Right ventricle myocardium inferior (tissue), 1 donor: Measurements from ENCODE around the gene APOBEC3F. TPM values are rescaled to one million over a fixed set of nuclear protein-coding genes. Genes with fewer than 3 reads are reported as not detected.
"Not testable (repeated sequence)": the region's sequence is repeated elsewhere in the genome, so short reads cannot be mapped to it uniquely, and the experiment has no call there.

Experiments used
- ATAC-seq: fragments of 200-7000 bp; cut with Tn5 transposase; one replicate; pipeline ENCODE4 v1.9.1; 2020; ENCODE audit warnings: mild to moderate bottlenecking, moderate library complexity
- DNase-seq: peaks from one replicate; pipeline ENCODE4 v3.0.0; 2021; ENCODE audit errors: missing footprints
- intact Hi-C: fragments of 100-400 bp; cut with DNase I; formaldehyde crosslinking; loops from one replicate; pipeline ENCODE4 v1.11.0; 2022
- total RNA-seq: library from RNA; stranded (reverse); fragmentation: NEBNext Ultra II Directional; extraction: Animal tissue kit (Norgen Biotek cat#: 25700); gene quantifications from one replicate; pipeline ENCODE4 v1.2.1, GENCODE V29; 2021
- donor health status: DM: no; HTN: yes; CAD: no; lungs with severe emphysema.

APOBEC3F gene
- total RNA-seq, 1 donor from 2014 or later: 6.7 TPM

DNA sequence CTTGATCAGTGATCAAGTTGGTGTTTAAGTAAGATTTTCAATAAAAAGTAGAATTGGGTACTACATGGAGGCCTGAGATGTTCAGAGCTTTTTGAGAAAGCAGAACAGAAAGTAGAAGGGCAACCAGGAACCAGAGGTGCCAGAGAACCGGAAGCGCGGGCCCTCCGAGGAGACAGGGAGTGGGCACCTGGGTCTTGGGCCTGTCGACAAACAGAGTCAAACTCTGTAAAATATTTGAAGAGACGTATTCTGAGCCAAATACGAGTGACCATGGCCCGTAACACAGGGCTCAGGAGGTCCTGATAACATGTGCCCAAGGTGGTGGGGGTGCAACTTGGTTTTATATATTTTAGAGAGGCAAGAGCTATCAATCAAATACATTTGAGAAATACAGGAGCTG, 23.2 kb downstream of the APOBEC3F start:
- intact Hi-C loops, DNase-seq, ATAC-seq: not testable (repeated sequence)

DNA sequence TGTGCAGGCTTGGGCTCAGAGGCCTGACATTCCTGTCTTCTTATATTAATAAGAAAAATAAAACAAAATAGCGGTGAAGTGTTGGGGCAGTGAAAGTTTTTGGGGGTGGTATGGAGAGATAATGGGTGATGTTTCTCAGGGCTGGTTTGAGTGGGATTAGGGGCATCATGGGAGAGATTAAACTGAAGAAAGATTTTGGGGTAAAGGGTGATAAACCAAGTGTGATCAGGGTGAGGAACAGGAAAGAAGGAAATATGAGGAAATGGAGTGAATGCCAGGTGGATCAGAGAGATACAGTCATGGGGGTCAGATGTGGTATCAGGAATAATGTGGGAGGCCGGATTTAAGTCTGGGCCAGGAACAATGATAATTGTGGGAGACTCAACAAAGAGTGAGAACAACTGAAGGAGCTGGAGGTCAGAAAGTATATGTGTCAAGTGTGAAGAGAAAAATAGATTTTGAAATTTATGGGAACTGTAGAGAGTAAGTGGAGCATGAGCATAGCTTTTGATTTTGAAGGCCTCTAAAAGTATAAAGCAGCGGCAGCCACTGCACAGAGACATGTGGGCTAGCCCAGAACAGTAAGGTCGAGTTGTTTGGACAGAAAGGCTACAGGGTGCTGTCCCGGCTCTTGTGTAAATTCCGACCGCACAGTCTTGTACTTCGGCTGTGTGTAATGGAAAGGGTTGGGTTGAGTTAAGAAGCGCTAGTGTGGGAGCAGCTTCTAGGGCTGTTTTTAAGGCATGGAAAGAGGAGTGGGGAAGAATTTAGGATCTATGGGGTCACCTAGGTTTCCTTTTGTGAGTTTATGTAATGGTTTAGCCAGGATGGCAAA, 26.0 kb downstream of the APOBEC3F start:
- DNase-seq, intact Hi-C loops, ATAC-seq: not testable (repeated sequence)

DNA sequence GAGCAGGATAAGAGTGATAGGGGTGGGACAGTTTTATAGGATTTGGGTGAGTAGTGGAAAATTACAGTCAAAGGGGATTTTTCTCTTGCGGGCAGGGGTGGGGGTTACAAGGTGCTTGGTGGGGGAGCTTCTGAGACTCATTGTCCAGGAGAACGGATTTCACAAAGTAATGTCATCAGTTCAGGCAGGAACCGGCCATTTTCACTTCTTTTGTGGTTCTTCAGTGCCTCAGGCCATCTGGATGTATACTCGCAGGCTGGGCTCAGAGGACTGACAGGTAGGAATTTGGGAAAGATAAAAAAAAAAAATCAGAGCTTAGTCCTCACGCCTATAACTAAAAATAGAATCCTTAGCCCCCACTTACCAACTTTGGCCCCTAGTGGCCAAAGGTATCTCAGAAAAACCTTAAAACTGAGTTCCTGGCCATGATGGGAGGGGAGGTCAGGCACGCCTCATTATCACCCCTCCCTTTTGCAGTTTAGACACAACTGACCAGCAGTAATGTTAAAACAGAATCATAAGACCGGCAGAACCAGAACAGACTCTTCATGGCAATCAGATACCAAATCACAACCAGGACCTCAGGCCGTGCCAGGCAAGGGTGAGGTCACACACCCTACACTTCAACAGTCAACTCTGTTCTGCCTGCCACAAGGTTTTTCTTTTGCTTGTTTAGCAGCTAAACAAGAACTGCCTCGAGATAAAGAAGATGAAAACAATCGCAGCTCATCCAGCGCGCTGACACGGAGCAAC, 27.5 kb downstream of the APOBEC3F start:
- DNase-seq (no peak), ATAC-seq (no peak)
- intact Hi-C loops: no loop called here

DNA sequence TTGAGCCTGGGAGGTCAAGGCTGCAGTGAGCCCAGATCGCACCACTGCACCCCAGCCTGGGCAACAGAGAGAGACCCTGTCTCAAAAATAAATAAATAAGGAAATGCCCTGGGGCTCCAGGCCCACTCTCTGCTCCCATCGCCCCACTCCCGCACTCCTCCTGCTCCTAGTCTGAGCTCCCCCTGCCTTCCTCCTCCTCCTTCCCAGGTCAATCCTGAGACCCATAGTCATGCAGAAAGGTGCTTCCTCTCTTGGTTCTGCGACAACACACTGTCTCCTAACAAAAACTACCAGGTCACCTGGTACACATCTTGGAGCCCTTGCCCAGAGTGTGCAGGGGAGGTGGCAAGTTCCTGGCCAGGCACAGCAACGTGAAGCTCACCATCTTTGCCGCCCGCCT, 29.5 kb downstream of the APOBEC3F start:
- intact Hi-C loops: no loop called here
- no peak for ATAC-seq
- no peak for DNase-seq

DNA sequence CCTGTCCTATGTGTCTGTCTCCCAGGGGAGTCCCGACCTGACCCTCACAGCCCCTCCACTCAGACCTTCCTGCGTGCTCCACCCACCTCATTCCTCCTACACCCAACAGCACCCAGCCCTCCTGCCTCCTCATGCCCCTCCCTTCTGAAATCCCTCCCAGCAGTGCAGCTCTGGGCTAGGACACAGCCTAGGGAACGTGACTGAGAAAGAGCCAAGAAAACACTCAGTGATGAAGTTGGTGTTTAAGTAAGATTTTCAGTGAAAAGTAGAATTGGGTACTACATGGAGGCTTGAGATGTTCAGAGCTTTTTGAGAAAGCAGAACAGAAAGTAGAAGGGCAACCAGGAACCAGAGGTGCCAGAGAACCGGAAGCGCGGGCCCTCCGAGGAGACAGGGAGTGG, 31.9 kb downstream of the APOBEC3F start:
- intact Hi-C loops, ATAC-seq, DNase-seq: not testable (repeated sequence)

DNA sequence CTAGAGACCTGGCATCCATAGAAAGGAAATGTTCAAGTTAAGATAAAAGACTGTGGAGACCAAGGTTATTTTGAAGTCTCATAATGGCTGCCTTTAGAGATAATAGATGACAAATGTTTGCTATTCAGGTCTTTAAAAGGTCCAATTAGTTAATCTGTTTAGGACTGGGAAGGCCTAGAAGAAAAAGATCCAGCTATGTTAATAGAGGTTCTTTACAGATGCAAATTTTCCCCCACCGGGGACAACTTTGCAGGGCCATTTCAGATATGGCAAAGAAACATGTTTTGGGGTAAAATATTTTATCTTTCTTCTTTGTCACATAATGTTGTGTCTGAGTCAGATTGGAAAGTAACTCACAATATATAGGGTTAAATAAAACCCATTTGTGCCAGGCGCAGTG, 33.3 kb downstream of the APOBEC3F start:
- intact Hi-C loops: no loop called here
- DNase-seq (no peak), ATAC-seq (no peak)

DNA sequence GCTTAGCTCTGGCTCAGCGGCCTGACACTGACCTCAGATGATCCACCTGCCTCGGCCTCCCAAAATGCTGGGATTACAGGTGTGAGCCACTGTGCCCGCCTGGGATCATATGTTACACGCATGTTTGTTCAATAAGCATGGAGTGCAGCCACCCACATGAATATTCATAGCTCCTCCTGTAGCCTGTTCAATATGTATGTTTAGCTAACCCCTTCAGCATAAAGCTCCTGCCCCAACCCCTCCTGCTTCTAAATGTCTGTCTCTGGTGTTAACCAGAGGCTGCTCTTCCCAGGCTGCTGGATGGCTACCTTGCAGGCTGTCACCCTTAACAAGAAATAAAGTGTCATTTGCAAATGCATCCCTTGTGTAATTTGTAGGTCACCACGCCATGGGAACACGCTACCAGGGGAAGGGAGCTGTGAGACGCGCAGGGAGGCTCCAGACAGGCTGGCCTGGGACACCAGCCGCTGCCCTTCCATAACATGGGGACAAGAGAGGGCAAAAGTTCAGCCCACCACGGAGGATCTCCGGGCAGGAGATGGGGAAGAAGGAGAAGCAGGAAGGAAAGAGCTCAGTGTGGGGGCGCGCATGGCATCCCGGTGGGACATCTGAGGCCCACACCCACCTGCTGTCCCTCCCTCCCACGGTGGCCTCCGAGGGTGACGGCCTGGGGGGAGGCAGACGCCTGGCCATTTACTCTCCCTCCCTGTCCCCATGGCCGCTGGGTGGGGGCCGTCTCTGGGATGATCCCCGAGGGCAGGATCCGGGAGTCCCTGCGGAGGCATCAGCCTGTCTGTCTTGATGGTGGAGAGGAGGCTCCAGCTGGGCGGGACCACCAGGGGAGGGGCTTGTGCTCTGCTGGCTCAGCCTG, 35.7 kb downstream of the APOBEC3F start:
- peak; percentile 92 for ATAC-seq
- intact Hi-C loops, DNase-seq: not testable (repeated sequence)

DNA sequence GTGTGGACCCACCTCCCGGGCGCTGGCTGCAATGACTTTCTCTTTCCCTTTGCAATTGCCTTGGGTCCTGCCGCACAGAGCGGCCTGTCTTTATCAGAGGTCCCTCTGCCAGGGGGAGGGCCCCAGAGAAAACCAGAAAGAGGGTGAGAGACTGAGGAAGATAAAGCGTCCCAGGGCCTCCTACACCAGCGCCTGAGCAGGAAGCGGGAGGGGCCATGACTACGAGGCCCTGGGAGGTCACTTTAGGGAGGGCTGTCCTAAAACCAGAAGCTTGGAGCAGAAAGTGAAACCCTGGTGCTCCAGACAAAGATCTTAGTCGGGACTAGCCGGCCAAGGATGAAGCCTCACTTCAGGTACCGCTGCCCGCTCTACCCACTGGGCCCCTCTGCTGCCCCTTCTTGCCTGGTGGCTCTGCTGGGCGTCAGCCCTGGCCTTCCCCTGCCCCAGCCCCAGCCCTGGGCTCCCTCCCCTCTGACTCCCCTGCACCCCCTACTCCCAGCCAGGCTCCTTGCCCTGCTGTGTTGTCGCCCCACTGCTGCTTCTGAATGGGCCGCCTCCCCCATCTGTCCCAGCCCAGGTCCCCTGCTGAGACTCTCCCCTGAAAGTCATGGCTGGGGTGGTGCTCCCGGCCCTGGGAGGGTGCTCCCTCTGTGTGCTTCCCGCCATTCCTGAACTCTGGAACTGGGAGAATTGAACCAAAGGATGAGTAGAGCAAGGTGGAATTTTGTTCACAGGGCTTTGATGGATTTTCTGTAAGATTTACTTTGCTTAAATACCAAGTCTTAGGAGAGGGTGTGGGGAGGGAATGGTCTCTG, 36.6 kb downstream of the APOBEC3F start, which contains the start of gene APOBEC3G:
Gene APOBEC3G (plus strand): TSS at position 250 of the 815 bp plus-strand sequence. CDS start 87 bp downstream, at position 337.
- ATAC-seq (peak; percentile 88), DNase-seq (peak; percentile 82)
- intact Hi-C loops: not testable (repeated sequence)

DNA sequence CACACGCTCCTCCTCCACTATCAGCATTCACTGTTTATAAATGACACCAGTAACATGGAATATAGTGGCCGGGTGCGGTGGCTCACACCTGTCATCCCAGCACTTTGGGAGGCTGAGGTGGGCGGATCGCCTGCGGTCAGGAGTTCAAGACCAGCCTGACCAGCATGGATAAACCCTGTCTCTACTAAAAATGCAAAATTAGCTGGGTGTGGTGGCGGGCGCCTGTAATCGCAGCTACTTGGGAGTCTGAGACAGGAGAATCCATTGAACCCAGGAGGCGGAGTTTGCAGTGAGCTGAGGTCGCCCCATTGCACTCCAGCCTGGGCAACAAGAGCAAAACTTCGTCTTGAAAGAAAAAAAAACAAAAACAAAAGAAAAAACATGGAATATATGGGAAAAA, 37.2 kb downstream of the APOBEC3F start:
- intact Hi-C loops, DNase-seq, ATAC-seq: not testable (repeated sequence)

DNA sequence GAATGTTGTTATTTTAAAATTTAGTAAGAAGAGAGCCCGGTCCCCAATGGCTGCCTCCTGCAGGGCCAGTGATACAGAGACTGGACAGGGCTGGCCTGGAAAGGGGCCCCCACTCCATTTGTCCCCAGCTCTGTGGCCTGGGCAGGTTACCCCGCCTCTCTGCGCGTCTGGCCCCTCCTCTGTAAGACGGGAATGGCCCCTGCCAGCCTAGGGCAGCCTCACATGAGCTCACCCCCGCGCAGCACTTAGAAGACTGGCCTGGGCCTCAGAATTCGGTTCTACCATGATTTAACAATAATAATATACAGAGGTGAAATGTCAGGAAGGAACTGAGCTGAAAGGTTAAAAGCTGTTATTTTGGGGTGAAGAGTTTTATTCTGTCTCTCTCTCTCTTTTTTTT, 37.7 kb downstream of the APOBEC3F start:
- DNase-seq: no peak
- ATAC-seq: no peak
- intact Hi-C loops: no loop called here

DNA sequence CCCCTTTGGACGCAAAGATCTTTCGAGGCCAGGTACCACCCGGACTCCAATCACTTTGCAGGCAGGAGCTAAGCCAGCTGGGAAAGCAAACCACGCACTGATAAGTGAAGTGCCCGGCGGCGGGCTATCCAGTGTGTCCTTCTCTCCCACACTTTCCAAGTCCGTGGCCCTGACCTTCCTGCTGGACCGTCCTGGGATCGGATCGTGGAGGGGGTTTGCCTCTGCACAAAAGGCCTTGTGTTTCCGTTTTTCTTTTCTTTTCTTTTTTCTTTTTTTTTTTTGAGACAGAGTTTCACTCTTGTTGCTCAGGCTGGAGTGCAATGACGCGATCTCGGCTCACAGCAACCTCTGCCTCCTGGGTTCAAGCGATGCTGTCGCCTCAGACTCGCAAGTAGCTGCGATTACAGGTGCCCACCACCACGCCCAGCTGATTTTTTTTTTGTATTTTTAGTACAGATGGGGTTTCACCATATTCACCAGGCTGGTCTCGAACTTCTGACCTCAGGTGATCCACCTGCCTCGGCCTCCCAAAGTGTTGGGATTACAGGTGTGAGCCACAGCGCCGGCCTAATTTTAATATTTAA, 38.5 kb downstream of the APOBEC3F start:
- DNase-seq, intact Hi-C loops, ATAC-seq: not testable (repeated sequence)

DNA sequence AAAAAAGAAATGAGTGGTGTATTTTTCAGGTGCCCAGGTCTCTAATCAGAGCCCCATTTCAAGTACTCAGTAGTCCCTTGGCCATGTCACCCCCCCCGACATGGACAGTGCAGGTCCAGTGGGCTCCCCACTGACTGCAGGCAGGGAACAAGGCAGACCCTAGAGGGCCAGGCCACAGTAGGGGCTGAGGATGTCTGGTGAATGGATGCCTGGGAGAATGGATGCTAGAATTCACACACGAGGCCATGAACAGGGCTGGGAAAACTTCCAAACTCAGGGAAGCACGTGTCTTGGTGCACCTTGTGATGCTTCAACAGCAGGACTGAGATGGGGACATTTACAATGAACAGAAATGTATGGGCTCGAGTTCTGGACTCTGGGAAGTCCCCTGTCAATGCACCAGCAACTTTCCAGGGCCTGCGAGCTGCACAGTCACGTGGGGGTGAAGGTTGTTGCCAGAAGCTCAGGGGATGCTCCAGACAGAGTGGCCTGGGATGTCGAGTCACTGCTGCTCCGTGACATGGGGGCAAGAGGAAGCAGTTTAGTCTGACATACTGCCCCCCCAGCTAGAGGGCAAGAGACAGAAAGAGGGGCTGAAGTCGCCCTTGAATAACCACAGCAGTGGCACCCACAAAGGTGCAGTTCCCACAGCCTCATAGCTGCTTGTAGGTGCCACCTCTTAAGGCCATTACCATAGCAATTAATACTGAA, 39.5 kb downstream of the APOBEC3F start:
- intact Hi-C loops: no loop called here
- no peak for ATAC-seq
- no peak for DNase-seq

DNA sequence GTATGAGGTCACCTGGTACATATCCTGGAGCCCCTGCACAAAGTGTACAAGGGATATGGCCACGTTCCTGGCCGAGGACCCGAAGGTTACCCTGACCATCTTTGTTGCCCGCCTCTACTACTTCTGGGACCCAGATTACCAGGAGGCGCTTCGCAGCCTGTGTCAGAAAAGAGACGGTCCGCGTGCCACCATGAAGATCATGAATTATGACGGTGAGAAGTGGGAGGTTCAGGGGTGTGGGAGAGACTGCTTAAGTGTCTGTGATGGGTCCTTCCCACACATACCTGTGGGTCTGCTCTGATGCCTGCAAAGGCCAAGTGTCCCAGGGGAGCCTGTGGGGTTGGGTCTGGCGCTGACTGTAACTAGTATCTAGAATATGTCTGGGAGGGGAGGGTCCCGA, 40.4 kb downstream of the APOBEC3F start:
- DNase-seq (no peak), ATAC-seq (no peak)
- intact Hi-C loops: no loop called here

DNA sequence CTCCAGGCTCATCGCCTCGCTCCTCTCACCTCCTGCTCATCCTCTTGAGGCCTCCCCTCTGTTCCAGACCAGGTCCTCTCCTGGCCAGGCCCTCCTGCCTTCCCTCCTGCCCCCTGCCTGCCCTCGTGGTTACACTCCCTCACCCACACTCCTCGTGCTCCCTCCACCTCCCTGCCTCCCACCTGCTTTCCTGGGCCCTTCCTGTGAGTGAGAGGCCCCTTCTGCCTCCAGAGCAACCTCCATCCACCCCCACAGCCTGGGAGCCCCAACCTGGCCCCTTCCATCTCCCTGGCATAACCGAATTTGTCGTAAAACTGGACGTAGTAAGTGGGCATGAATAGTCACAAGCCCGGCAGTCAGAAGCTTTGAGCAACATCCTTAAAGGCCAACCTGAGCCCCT, 40.9 kb downstream of the APOBEC3F start:
- intact Hi-C loops: no loop called here
- DNase-seq (no peak), ATAC-seq (no peak)

DNA sequence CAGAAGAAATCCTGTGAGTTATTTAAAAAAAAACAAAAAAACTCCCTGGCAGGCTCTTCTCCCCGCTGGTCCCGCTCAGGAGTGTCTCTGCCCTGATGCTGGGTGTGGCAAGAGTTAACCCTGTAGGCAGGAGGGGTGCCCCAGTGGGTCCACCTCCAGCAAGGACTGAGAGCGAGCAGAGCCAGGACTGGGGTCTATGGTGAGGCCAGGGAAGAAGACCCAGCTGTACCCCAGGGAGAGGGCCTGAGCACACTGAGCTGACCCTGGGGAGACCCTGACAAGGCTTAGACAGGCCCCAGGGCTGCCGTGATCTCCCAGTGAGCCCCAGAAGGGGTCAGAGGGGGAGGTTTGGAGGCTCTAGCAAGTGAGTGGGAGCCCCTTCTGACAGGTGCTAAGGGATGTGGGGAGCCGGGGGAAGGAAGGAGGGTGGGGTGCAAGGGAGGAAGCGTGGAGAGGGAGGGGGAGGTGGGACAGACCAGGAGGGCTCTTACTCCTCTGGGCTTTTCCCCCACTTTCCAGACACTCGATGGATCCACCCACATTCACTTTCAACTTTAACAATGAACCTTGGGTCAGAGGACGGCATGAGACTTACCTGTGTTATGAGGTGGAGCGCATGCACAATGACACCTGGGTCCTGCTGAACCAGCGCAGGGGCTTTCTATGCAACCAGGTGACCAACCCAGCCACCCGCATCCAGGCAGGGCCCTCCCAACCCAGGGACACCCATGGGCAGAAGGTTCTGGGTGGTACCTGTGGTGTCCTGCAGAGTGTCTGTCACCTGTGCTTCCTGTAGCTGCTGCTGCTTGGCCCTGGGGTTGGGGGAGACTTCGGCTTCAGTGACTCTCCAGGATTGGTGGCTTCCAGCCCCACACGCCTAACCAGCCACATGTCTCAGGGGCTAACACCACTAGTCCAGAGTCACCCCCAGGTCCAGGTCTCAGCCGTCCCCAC, 42.8 kb downstream of the APOBEC3F start:
- DNase-seq (no peak), ATAC-seq (no peak)
- intact Hi-C loops: no loop called here

DNA sequence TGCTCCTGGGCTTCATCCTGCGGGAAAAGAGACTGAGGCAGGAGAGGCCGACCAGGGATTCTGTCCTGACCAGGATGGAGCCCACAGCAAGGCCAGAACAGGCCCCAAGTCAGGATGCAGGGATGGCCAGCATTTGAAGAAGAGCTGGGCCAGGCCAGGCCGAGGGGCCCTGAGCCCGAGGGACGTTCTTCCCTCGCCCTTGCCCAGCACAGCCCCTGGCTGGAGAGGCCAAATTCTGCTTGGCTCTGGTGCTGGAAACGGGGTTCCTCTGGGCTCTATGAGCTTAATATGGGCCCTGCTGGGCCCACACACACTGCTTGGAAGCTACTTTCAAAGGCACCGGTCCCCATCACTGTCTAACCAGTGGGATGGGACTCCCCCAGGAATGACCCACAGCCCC, 44.0 kb downstream of the APOBEC3F start:
- no peak for DNase-seq
- ATAC-seq: no peak
- intact Hi-C loops: no loop called here
